ENCODE data around the gene CACNA1B.
"Not testable (repeated sequence)": the region's sequence is repeated elsewhere in the genome, so short reads cannot be mapped to it uniquely, and the experiment has no call there.

Gene CACNA1B

GRCh38 chr9:138103111-138103848 is 225.7 kb downstream of the CACNA1B start:
- no peak for DNase-seq

- no peak for DNase-seq
Measured at GRCh38 chr9:138103849-138104206, 226.2 kb downstream of the CACNA1B start.

- DNase-seq = no peak
Measured at GRCh38 chr9:138104251-138105122, 226.9 kb downstream of the CACNA1B start.

- DNase-seq = no peak
Measured at GRCh38 chr9:138105123-138105415, 227.5 kb downstream of the CACNA1B start.

- no peak for DNase-seq
Measured at GRCh38 chr9:138105561-138106505, 228.3 kb downstream of the CACNA1B start.

GRCh38 chr9:138107039-138107438 is 229.5 kb downstream of the CACNA1B start:
- DNase-seq = not testable (repeated sequence)

GRCh38 chr9:138111607-138112006 is 234.0 kb downstream of the CACNA1B start:
- no peak for DNase-seq

- DNase-seq = no peak
Measured at GRCh38 chr9:138112090-138112748, 234.6 kb downstream of the CACNA1B start.

GRCh38 chr9:138112791-138113600 is 235.4 kb downstream of the CACNA1B start:
- no peak for DNase-seq

- peak; percentile 32 for DNase-seq
Measured at GRCh38 chr9:138113701-138114325, 236.2 kb downstream of the CACNA1B start.

- no peak for DNase-seq
Measured at GRCh38 chr9:138114501-138115245, 237.1 kb downstream of the CACNA1B start.

GRCh38 chr9:138115506-138115905 is 237.9 kb downstream of the CACNA1B start:
- no peak for DNase-seq

GRCh38 chr9:138116521-138116920 is 238.9 kb downstream of the CACNA1B start:
- DNase-seq = no peak

- DNase-seq = no peak
Measured at GRCh38 chr9:138117101-138117750, 239.6 kb downstream of the CACNA1B start.

GRCh38 chr9:138117836-138118235 is 240.3 kb downstream of the CACNA1B start:
- no peak for DNase-seq

GRCh38 chr9:138118601-138119071 is 241.1 kb downstream of the CACNA1B start:
- DNase-seq = no peak

GRCh38 chr9:138119202-138120027 is 241.8 kb downstream of the CACNA1B start:
- no peak for DNase-seq

- no peak for DNase-seq
Measured at GRCh38 chr9:138120072-138120471, 242.5 kb downstream of the CACNA1B start.
